NT2/D1 (cell line): Measurements from ENCODE around the gene RTKN.

ENCODE experiments used
- SUZ12 ChIP-seq: IDR thresholded peaks from 2 replicates; pipeline ENCODE4 v1.6.1; 2011; ENCODE audit not compliant: insufficient read length, insufficient read depth; ENCODE audit errors: extremely low read depth
- YY1 ChIP-seq: IDR thresholded peaks from 2 replicates; pipeline ENCODE4 v1.6.1; 2011; ENCODE audit not compliant: insufficient read length, insufficient read depth
- ZNF274 ChIP-seq: IDR thresholded peaks from 2 replicates; pipeline ENCODE4 v1.6.1; 2011; ENCODE audit warnings: mild to moderate bottlenecking, low read depth, low read length

GRCh38 chr2:74385396-74385795 is 56.3 kb downstream of the RTKN start:
- TF ChIP-seq SUZ12 (no peak), ZNF274 (no peak), YY1 (no peak)
